T-helper 1 cell treated with Interleukin-12 subunit alpha and Interleukin-12 subunit beta and Interleukin-4 antibody, amounts not matched to agents 30 μg/mL and 1 μg/mL, for 36 hours (primary cell): ENCODE results near the gene LRRFIP1.

Source experiments
- H3K27ac Mint-ChIP-seq: one replicate; pipeline ENCODE4 v1.8.0; 2021; ENCODE audit warnings: mild to moderate bottlenecking, mixed read lengths
- H3K27me3 Mint-ChIP-seq: one replicate; pipeline ENCODE4 v1.8.0; 2021; ENCODE audit warnings: low read depth, mixed read lengths
- H3K36me3 Mint-ChIP-seq: one replicate; pipeline ENCODE4 v1.8.0; 2021; ENCODE audit warnings: low read depth, mixed read lengths
- H3K4me1 Mint-ChIP-seq: one replicate; pipeline ENCODE4 v1.8.0; 2021; ENCODE audit warnings: low read depth, mixed read lengths
- H3K4me3 Mint-ChIP-seq: one replicate; pipeline ENCODE4 v1.8.0; 2021; ENCODE audit warnings: mild to moderate bottlenecking, moderate library complexity, mixed read lengths
- H3K9me3 Mint-ChIP-seq: one replicate; pipeline ENCODE4 v1.8.0; 2021; ENCODE audit warnings: mixed read lengths

LRRFIP1 gene

GRCh38 chr2:237699870-237700511 is 72.6 kb downstream of the LRRFIP1 start:
- peak overlapping the region; percentile 47 for H3K4me3 Mint-ChIP-seq
- peaks cover 86% of the 10 kb centered on the region for H3K4me1 Mint-ChIP-seq

DNA sequence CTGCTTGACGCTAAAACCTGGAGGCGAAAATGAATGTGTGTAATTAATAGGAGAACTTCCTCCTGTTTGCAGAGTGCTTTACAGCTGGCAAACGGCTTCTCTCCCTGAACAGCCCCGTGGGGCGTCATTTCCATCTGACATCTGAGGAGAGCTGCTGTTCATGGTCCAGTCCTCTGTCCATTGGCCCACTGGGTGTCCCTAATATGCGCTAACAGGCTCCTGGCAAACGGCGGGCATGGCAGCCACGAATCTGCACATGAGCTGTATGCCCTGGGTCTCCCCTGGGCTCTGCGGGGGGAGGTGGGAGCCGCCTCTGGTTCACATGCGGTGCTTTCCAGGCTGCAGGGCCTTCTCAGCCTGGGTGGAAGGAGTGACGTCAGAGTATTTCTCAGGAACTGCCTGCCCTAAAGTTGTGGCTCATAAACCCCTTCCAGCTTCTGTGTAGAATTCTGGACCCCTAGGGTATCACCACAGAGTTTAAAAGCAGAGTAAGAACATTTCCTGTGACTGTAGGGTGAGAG is 73.2 kb downstream of the LRRFIP1 start:
- Mint-ChIP-seq H3K27me3 (no peaks in the 10 kb centered on the region), H3K36me3 (peaks cover 11% of the 10 kb centered on the region), H3K4me3 (peak overlapping the region; percentile 47), H3K27ac (peak overlapping the region; percentile 92), H3K9me3 (no peaks in the 10 kb centered on the region), H3K4me1 (peaks cover 84% of the 10 kb centered on the region)

More at GRCh38 chr2:237699870-237700511, 72.6 kb downstream of the LRRFIP1 start:
- H3K27ac Mint-ChIP-seq, result peak overlapping the region; percentile 92
- H3K27me3 Mint-ChIP-seq, result no peaks in the 10 kb centered on the region
- H3K9me3 Mint-ChIP-seq, result no peaks in the 10 kb centered on the region
- peaks cover 11% of the 10 kb centered on the region for H3K36me3 Mint-ChIP-seq

DNA sequence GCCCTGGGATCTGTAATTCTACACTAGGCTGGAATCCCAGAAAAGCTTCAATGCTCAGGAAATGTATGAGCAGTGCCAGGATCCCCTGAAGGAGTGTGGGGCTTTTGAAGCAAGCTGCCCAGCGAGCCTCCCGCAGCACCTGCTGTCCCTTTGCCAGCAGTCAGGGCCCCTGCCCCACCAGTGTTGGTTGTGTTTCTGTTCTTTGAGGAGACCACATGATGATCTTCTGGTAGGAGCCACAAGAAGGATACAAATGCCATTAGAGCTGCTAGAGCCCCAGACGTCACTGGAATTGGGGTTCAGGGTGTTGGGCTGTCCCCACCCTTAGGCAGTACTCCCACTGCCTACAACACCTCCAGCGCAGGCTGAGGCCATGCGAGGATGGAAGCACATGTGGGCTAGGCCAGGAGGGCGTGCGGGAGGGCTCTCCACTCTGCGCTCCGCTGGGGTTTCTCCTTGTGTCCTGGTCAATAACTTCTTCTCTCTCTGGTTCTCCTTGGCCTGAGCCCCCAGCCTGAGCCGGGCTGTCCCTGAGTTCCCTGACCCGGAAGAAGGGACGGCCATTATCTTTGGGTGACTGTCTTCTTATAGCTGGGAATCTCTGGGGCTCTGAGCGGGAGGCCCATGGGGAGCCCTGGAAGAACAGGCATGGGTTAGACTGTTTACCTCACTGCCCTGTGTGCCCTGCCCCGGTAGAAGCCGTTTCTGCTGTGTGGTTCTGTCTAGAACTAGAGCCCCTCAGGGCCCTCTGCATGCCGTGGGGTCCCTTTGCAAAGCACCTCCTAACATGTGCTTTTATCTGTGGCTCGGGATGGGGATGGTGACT is 73.9 kb downstream of the LRRFIP1 start:
- Mint-ChIP-seq H3K36me3 (peaks cover 12% of the 10 kb centered on the region), H3K4me3 (peak overlapping the region; percentile 47), H3K27ac (peak overlapping the region; percentile 92), H3K27me3 (no peaks in the 10 kb centered on the region), H3K9me3 (no peaks in the 10 kb centered on the region), H3K4me1 (peaks cover 82% of the 10 kb centered on the region)

- Mint-ChIP-seq H3K27ac (peak overlapping the region; percentile 92), H3K27me3 (no peaks in the 10 kb centered on the region), H3K4me3 (peak overlapping the region; percentile 84), H3K36me3 (peaks cover 13% of the 10 kb centered on the region), H3K9me3 (no peaks in the 10 kb centered on the region), H3K4me1 (peaks cover 85% of the 10 kb centered on the region)
Observed at GRCh38 chr2:237701859-237702390, 74.5 kb downstream of the LRRFIP1 start.

- peak overlapping the region; percentile 92 for H3K27ac Mint-ChIP-seq
- no peaks in the 10 kb centered on the region for H3K9me3 Mint-ChIP-seq
Observed at GRCh38 chr2:237702441-237703391, 75.3 kb downstream of the LRRFIP1 start.

GRCh38 chr2:237704501-237705434 is 77.4 kb downstream of the LRRFIP1 start:
- Mint-ChIP-seq H3K36me3 (peaks cover 9% of the 10 kb centered on the region), H3K9me3 (no peaks in the 10 kb centered on the region), H3K27ac (peak overlapping the region; percentile 84), H3K4me1 (peaks cover 71% of the 10 kb centered on the region), H3K4me3 (peak overlapping the region; percentile 84), H3K27me3 (no peaks in the 10 kb centered on the region)

More at GRCh38 chr2:237702441-237703391, 75.3 kb downstream of the LRRFIP1 start:
- Mint-ChIP-seq H3K27me3 (no peaks in the 10 kb centered on the region), H3K36me3 (peaks cover 12% of the 10 kb centered on the region), H3K4me3 (peak overlapping the region; percentile 84), H3K4me1 (peaks cover 85% of the 10 kb centered on the region)

GRCh38 chr2:237706257-237706656 is 78.9 kb downstream of the LRRFIP1 start:
- H3K4me3 Mint-ChIP-seq, result no peak overlapping the region
- peak overlapping the region; percentile 57 for H3K27ac Mint-ChIP-seq
- peaks cover 9% of the 10 kb centered on the region for H3K36me3 Mint-ChIP-seq
- H3K27me3 Mint-ChIP-seq, result no peaks in the 10 kb centered on the region
- H3K9me3 Mint-ChIP-seq, result no peaks in the 10 kb centered on the region
- H3K4me1 Mint-ChIP-seq, result peaks cover 56% of the 10 kb centered on the region

DNA sequence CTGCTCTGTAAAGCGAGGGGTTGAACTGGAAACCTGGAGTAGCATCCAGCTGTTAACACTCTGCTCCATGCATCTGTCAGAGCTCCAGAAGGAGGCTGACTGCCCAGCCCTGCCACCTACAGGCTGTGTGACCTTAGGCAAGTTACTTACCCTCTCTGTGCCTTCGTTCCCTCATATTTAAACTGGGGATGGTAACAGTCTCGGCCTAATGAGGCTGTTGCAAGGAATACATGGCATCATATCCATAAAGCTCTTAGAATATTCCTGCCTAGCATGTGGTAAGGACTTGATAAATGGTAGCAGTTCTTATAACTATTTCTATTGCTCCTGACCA is 80.6 kb downstream of the LRRFIP1 start:
- Mint-ChIP-seq H3K4me1 (peaks cover 43% of the 10 kb centered on the region), H3K27ac (peak overlapping the region; percentile 49), H3K27me3 (no peaks in the 10 kb centered on the region), H3K9me3 (no peaks in the 10 kb centered on the region), H3K4me3 (no peak overlapping the region), H3K36me3 (peaks cover 16% of the 10 kb centered on the region)

DNA sequence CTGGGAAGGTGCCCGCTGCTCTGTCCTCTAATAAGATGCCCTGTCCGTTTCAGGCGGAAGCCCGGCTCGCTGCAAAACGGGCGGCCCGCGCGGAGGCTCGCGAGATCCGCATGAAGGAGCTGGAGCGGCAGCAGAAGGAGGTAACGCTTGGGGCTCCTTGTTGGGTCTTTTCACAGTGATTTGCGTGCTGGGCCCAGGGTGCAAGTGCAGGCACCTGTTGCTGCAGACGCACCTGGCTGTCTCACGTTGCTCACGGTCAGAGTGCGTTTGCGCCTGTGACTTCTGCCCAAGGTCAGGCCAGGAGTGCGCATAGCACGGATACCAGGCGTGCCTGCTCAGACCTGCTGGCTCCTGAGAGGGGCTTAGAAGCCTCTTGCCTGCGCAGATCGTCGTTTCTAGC is 81.1 kb downstream of the LRRFIP1 start:
- Mint-ChIP-seq H3K27ac (no peak overlapping the region), H3K9me3 (no peaks in the 10 kb centered on the region), H3K27me3 (no peaks in the 10 kb centered on the region), H3K36me3 (peaks cover 19% of the 10 kb centered on the region), H3K4me3 (no peak overlapping the region), H3K4me1 (peaks cover 42% of the 10 kb centered on the region)

- H3K4me1 Mint-ChIP-seq, result peaks cover 38% of the 10 kb centered on the region
- H3K27me3 Mint-ChIP-seq, result no peaks in the 10 kb centered on the region
- H3K9me3 Mint-ChIP-seq, result no peaks in the 10 kb centered on the region
- H3K36me3 Mint-ChIP-seq, result peaks cover 19% of the 10 kb centered on the region
- no peak overlapping the region for H3K4me3 Mint-ChIP-seq
- H3K27ac Mint-ChIP-seq, result no peak overlapping the region
Observed at GRCh38 chr2:237708961-237709360, 81.6 kb downstream of the LRRFIP1 start.

DNA sequence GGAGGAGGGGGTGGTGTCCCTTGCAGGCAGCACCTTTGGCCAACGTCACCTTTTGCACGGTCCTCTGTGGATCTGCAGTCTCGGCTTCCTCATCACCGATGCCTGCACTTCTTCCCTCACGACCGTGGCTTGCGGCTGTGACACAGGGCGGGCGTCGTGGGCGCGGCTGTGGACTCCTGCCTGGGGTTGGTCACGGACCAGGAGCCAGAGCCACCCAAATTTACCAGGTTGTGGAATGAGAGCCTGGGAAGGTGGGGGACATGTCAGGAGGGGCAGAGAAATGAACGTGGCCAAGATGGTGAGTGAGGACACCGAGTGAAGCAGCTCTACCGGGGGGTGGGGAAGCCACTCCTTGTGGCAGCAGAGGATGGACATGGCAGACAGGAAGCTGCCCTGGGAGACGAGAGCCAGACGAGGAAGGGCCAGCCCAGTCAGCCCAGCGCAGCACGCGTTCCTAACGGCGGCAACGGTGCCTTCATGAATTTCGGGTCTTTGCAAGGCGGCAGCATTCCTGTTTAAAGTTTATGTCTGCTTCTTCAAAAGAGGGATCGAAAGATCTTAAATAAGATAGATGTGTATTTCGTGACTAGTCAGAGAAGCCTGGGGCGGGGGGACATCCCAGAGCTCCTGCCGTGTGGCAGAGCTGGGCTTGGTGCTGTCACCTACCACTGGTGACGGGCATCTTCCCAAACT is 84.2 kb downstream of the LRRFIP1 start:
- Mint-ChIP-seq H3K27me3 (no peaks in the 10 kb centered on the region), H3K36me3 (peaks cover 19% of the 10 kb centered on the region), H3K4me3 (no peak overlapping the region), H3K9me3 (no peaks in the 10 kb centered on the region), H3K27ac (no peak overlapping the region), H3K4me1 (peaks cover 37% of the 10 kb centered on the region)

GRCh38 chr2:237712477-237713377 is 85.3 kb downstream of the LRRFIP1 start:
- Mint-ChIP-seq H3K4me3 (no peak overlapping the region), H3K27ac (no peak overlapping the region), H3K36me3 (peaks cover 19% of the 10 kb centered on the region), H3K4me1 (peaks cover 30% of the 10 kb centered on the region), H3K27me3 (no peaks in the 10 kb centered on the region), H3K9me3 (no peaks in the 10 kb centered on the region)
